HUES6 (cell line): ENCODE results near the gene LIPH.

Experiments used
- H3K27ac ChIP-seq: 2 replicates; pipeline ENCODE4 v1.7.0; 2013; ENCODE audit warnings: low read depth, mild to moderate bottlenecking, low read length, inconsistent platforms
- H3K27me3 ChIP-seq: 2 replicates; pipeline ENCODE4 v1.6.1; 2013; ENCODE audit warnings: low read length; ENCODE audit not compliant: control insufficient read depth, insufficient read depth
- H3K36me3 ChIP-seq: 2 replicates; pipeline ENCODE4 v1.6.1; 2013; ENCODE audit warnings: low read length; ENCODE audit not compliant: control insufficient read depth, insufficient read depth
- H3K4me1 ChIP-seq: 2 replicates; pipeline ENCODE4 v1.6.1; 2013; ENCODE audit warnings: low read length; ENCODE audit not compliant: control insufficient read depth, insufficient read depth
- H3K4me3 ChIP-seq: 2 replicates; pipeline ENCODE4 v1.5.1; 2013; ENCODE audit warnings: low read depth, low read length
- H3K9ac ChIP-seq: one replicate; pipeline ENCODE4 v1.6.1; 2013; ENCODE audit warnings: mild to moderate bottlenecking, low read length
- H3K9me3 ChIP-seq: 2 replicates; pipeline ENCODE4 v1.6.1; 2013; ENCODE audit warnings: low read depth, low read length; ENCODE audit not compliant: control insufficient read depth, insufficient read depth

The LIPH gene

DNA sequence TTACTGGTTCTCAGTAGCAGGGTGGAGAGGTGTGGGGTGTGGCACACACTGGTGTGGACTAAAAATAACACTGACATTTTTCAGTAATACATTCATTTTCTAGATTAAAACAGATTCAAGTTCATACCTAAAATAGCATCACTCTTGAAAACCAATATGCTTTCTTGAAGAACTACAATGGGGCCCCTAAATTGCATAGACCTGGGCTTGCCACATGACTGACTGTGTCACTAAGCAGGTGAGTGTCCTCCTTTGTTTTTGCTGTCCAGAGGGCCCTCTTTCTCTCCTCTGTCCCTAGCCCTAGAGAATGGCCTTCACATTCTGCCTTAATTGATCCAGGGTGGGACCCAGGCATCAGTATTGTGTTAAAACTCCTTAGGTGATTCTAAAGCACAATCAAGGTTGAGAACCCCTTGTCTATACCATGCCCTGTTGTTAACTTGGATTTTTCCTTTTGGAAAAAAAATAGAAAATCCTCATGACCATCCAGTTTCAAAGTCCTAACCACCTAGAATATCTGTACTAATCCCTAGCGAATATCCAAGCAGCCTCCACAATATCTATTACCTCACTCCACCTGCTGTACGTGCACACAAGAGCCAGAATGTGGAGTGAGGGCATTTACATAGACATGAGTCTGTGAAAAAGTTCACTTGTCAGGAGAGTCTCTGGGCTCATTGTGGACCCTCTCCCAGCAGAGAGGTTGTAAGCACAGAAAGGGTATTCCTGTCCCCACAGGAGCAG lies 34.8 kb downstream of the LIPH start:
- Histone ChIP-seq H3K36me3 (no peaks in the 10 kb centered on the region), H3K27me3 (peaks cover 6% of the 10 kb centered on the region; the same call in 1 of the 2 replicates), H3K4me3 (no peak overlapping the region), H3K4me1 (no peaks in the 10 kb centered on the region), H3K9ac (no peak overlapping the region), H3K27ac (no peak overlapping the region), H3K9me3 (no peaks in the 10 kb centered on the region)

DNA sequence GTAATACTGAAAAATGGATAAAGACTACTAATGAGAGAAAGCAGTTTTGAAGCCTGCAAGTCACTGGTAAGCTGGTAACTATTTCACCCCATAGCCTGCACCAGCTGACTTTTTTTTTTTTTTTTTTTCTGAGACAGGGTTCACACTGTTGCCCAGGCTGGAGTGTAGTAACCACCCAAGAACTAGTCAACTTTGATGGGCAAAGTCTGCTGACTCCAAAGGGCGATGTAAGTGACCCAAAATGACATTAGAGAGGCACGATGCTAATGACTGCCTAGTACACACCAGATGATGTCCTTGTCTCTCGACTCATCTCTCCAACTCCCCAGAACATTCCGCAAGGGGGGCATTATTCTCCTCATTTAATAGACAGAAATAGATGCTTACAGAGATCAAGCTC lies 40.7 kb downstream of the LIPH start:
- Histone ChIP-seq H3K27me3 (peaks cover 6% of the 10 kb centered on the region; the same call in 1 of the 2 replicates), H3K9ac (no peak overlapping the region), H3K9me3 (no peaks in the 10 kb centered on the region), H3K4me3 (no peak overlapping the region), H3K36me3 (no peaks in the 10 kb centered on the region), H3K4me1 (no peaks in the 10 kb centered on the region), H3K27ac (no peak overlapping the region)

DNA sequence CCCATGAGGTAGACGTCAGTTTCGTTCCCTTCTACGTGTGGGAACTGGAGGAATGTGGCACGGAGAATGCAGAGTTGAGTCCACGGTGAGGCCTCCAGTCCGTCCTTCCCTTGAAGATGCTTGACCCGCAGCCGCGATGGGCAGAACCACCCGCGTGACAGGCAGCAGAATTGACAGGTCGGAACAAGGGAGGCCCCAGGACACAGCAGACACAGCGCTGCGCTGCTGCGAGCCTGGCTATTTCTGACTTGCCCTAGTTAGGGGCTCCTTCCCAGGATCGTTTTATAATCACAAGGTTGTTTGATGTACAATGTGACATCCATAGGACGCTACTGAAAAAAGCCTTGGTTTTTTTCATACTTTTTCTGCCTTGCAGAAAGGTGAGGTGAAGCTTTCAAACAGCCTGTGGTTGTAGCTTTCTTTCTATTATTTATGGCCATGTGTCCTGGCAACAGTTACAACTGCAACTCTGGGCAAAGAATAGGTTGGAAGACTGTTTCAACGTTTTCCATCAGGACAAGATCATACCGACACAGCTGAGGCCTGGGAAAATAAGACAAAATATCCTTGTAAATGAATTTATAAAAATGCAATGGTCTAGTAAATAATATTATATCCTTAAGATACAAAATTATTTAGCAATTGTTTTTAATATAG lies 43.9 kb downstream of the LIPH start:
- H3K9ac ChIP-seq = no peak overlapping the region
- H3K27ac ChIP-seq = no peak overlapping the region
- H3K4me1 ChIP-seq = peaks cover 3% of the 10 kb centered on the region; the same call in 1 of the 2 replicates
- H3K4me3 ChIP-seq = no peak overlapping the region
- no peaks in the 10 kb centered on the region for H3K27me3 ChIP-seq
- no peaks in the 10 kb centered on the region for H3K9me3 ChIP-seq
- no peaks in the 10 kb centered on the region for H3K36me3 ChIP-seq

DNA sequence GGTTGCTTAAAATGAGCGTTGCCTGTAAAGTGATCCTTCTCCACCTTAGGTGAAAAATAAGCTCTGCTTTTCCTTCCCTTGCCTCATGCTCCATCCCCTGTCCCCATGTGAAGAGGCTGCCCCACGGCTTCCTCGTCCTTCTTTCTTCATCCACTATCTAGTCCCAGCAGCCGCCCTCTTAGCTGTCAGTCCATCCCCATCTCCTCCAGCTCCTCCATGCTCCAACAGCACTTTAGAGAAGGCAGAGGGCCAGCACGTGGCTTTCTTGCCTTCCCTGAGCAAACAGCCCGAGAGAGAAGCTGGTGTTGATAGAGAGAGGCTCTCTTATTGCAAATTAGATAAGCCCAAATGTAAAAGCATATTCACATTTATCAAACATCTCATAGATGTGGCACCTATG lies 44.5 kb downstream of the LIPH start:
- Histone ChIP-seq H3K9ac (no peak overlapping the region), H3K27me3 (no peaks in the 10 kb centered on the region), H3K4me1 (peaks cover 6% of the 10 kb centered on the region; the same call in 1 of the 2 replicates), H3K9me3 (no peaks in the 10 kb centered on the region), H3K4me3 (no peak overlapping the region), H3K27ac (no peak overlapping the region), H3K36me3 (no peaks in the 10 kb centered on the region)

DNA sequence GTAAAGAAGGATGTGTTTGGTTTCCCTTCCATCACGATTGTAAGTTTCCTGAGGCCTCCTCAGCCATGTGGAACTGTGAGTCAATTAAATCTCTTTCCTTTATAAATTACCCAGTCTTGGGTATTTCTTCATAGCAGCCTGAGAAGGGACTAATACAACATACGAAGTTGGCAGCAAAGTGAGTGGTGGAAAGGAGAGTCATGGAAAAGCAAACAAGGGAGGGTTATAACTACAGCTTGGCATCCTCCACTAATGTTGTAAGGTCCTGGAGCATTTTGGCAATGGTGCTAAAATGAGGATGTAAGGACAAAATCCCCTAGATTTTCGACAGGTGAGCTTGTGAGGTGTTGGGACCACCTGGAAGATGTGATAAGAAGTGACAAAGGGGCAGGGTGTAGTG lies 47.8 kb downstream of the LIPH start:
- Histone ChIP-seq H3K36me3 (no peaks in the 10 kb centered on the region), H3K4me1 (peaks cover 7% of the 10 kb centered on the region; the same call in 1 of the 2 replicates), H3K9me3 (no peaks in the 10 kb centered on the region), H3K27me3 (peaks cover 7% of the 10 kb centered on the region; the same call in 1 of the 2 replicates), H3K4me3 (no peak overlapping the region), H3K9ac (no peak overlapping the region), H3K27ac (no peak overlapping the region)

DNA sequence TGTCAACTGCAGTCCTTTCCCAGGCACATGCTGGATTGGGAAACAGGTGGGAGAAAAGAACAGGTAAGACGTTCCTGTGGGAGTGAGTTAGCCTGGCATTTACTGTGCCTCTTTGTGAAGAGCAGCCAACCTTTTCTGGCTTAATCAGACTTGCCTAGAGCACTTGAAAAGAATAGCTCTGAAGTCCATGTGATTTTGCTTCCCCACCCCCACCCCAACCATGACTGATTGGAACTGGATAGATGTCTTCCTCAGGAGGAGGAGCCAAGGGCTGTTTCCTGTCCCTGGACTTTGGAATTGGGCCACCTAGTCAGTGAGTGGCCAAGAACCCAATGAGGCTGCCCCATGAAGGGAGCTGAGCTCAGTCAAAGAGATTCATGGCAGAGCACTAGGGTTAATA lies 48.9 kb downstream of the LIPH start:
- H3K36me3 ChIP-seq = no peaks in the 10 kb centered on the region; the same call in 1 of the 2 replicates
- H3K4me3 ChIP-seq = no peak overlapping the region

DNA sequence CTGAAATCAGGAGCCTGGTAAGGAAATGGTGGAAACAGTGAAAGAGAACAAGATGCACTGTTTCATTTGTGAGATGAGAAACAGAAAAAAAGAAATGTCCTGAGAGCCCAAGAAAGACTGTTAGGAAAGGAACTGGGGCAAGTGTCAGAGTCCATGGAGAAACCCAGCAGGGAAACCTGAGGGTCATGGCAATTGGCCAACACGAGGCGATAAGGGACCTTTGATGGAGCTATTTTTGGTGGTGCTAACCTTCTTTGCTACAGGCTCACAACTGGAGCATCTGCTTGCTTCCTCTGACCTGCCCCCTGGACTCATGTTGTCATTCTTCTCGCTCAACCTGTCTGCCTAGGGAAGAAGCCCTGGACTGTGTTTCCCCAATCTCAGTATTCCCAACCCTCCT lies 49.4 kb downstream of the LIPH start:
- no peaks in the 10 kb centered on the region; the same call in 1 of the 2 replicates for H3K36me3 ChIP-seq
- H3K27me3 ChIP-seq = peaks cover 7% of the 10 kb centered on the region; the same call in 1 of the 2 replicates
- no peak overlapping the region for H3K27ac ChIP-seq
- H3K4me1 ChIP-seq = peaks cover 11% of the 10 kb centered on the region; the same call in 1 of the 2 replicates
- H3K9ac ChIP-seq = no peak overlapping the region
- H3K9me3 ChIP-seq = no peaks in the 10 kb centered on the region
- no peak overlapping the region for H3K4me3 ChIP-seq

More for the DNA sequence above, 48.9 kb downstream of the LIPH start:
- H3K9me3 ChIP-seq = no peaks in the 10 kb centered on the region
- H3K27ac ChIP-seq = no peak overlapping the region
- no peak overlapping the region for H3K9ac ChIP-seq
- peaks cover 7% of the 10 kb centered on the region; the same call in 1 of the 2 replicates for H3K27me3 ChIP-seq
- H3K4me1 ChIP-seq = peaks cover 11% of the 10 kb centered on the region; the same call in 1 of the 2 replicates

DNA sequence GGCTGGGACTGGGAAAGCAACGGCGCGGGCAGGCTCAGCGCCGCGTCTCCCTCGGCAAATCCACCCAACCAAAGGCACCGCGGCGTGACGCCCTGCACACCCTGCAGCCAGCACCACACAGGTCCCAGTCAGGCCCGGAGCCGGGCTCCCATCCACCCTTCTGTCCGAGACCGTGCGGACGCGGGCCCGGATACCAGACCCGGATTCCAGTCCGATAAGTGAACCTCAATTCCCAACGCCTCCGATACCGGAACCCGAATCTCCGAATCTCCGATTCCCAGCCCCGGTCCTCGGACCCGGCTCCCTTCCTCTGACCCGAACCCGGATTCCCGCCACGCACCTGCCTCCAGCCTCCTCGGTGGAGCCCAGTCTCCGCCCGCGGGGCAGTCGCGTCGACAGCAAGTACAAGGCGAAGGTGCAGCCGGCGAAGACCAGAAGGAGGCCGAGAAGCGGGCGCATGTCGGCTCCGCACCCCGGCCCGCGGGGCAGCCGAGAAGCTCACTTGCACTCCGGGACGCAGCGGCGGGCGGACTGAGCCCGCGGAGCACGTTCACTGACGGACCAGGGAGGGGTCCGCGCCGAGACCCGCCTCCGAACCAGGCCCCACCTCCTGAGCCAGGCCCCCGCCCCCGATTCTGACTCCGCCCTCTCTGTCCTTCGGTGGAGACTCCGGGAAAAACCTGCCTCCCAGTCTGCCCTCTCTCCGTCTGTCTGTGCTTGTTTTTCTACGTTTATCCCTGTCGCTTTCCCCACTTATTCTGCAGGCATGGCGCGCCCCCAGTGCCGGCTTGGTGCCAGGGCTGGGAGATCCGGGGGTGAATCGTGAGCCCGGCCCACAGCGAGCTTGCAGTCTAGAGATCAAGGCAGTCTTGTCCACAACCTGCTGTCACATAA lies 53.6 kb downstream of the LIPH start, which contains the start of gene TMEM41A:
TMEM41A (minus strand) TSS at position 533 of the 894 bp plus-strand sequence; CDS start at position 459, 74 bp downstream.
- Histone ChIP-seq H3K9ac (peak within 1 kb of the TSS; percentile 96), H3K27me3 (peaks cover 7% of the 10 kb centered on the region; the same call in 1 of the 2 replicates), H3K4me3 (peak within 1 kb of the TSS; percentile 100), H3K9me3 (no peaks in the 10 kb centered on the region), H3K4me1 (peaks cover 14% of the 10 kb centered on the region; the same call in 1 of the 2 replicates), H3K36me3 (peaks cover 27% of the 10 kb centered on the region), H3K27ac (peak within 1 kb of the TSS; percentile 94)

DNA sequence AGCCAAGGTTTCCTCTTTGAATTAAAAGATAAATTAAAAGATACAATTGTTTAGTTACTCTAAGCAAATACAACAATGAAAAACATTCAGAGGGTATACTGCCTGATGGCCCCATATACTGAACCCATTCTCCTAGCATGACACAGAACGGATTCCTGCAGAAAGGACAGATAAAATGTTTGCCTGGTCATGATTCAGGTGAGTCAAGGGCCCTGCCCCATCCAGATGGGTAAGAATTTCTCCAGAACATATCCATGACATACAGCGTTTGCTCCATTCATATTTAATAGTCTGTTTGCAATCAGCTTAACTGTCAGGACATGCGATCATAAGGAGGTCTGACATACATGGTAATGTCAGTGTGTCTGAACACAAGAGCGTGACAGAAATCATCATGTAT lies 62.1 kb downstream of the LIPH start:
- Histone ChIP-seq H3K36me3 (peaks cover 68% of the 10 kb centered on the region), H3K9ac (no peak overlapping the region), H3K4me1 (no peaks in the 10 kb centered on the region), H3K27me3 (no peaks in the 10 kb centered on the region), H3K4me3 (no peak overlapping the region), H3K27ac (no peak overlapping the region), H3K9me3 (no peaks in the 10 kb centered on the region)

DNA sequence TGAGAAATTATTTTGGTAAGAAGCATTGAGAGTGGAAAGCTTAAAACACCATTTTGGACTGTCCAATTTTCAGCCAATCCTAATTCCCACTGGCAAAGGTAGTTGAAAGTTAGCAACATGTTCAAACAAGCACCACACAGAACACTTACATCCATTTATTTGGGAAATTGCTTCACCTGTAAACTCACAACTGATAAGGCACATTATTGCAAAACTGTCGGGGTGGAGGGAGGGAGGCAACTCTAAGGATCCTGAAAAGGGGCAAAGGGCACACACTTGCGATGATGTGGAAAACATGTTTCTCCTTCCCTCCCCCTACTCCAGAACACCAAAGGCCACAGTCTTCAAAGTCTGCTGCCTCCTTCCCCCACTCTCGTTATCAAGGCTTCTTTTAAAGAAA lies 62.9 kb downstream of the LIPH start:
- no peak overlapping the region for H3K9ac ChIP-seq
- H3K27ac ChIP-seq = no peak overlapping the region
- no peak overlapping the region for H3K4me3 ChIP-seq
- no peaks in the 10 kb centered on the region for H3K4me1 ChIP-seq
- H3K9me3 ChIP-seq = no peaks in the 10 kb centered on the region
- peaks cover 60% of the 10 kb centered on the region for H3K36me3 ChIP-seq
- no peaks in the 10 kb centered on the region for H3K27me3 ChIP-seq
